Activated CD4-positive, alpha-beta T cell treated with anti-CD3 and anti-CD28 coated beads, Interleukin-2, Interleukin-6, amounts not matched to agents 100 ng/mL and 50 ng/mL, durations not matched to agents 16 hours and 8 hours (primary cell): ENCODE data around the gene GLIPR2.

Experiments used
- DNase-seq: peaks from one replicate; pipeline ENCODE4 v3.0.0-alpha.2; 2020

Gene GLIPR2

GRCh38 chr9:36207546-36208012 is 71.0 kb downstream of the GLIPR2 start:
- DNase-seq, result peak; percentile 47

DNA sequence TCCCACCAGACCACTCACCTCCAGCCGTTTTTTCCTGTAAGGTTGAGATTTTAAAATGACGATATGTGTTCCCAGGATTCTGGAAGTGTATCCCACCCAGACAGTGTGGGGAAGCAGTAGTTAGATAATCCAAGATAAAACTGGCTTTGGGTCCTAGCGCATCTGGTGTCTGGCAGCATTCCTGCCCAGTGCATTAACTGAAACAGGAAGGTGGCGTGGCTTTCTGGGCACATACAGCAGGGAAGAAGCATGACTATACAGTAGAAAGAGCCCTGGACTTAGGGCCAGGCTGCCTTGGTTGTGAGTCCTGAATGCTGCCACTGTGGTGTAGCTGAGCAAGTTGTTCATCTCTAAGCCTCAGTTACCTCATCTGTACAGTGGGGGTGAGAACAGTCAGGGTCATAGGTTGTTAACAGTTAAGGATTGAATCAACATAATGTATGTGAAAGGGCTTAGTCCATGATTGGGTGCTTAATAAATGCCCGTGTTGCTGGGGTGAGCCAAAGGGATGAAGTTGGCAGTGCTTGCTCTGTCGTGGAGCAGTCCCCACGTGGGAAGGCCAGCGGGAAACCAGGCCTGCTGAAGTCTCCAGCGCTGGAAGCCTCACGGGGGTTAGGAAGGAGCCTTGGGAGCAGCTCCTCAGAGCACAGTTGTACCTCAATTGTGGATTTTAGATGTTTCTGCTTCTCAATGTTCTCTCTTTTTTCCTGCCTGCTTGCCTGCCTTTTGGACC is 72.2 kb downstream of the GLIPR2 start:
- no peak for DNase-seq

DNA sequence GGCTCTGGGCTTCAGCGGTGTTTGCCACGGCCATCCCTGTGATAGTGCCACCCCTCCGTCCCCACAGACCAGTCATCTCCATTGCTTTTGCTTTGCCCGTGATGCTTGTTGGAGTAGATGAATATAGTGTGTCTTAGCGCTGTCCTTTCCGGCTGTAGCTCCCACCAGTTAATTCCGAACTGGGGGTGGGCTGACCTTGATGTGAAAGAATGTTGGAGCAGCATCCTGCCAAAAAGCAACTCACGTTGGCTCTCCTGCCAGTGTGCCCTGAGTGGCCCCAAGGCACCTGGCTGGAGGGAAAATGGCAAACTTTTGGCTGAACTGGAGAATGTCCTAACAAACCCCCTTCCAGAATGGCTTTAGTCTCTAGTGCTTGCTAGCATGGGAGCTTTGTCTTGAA is 74.2 kb downstream of the GLIPR2 start:
- DNase-seq, result no peak

- no peak for DNase-seq
Measured at GRCh38 chr9:36211510-36211909, 75.0 kb downstream of the GLIPR2 start.

DNA sequence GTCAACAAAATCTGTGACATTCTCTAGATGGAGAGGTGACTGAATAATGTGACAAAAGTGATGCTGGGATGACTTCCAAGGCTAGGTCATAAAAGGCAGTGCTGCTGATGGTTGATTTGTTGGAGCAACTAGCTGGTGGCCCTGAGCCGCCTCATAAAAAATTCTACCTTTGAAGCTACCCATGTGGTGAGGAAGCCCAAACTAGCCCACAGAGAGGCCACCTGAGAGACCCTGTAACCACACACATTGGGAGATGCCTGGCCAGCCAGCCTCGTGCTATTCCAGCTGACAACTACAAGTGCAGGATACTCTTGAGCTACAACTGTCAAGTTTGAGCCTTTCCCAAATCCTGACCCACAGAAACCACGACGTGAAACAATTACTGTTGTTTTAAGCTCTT is 76.9 kb downstream of the GLIPR2 start:
- no peak for DNase-seq
